ENCODE data around the gene GALNTL6.

The GALNTL6 gene

GRCh38 chr4:172521680-172522079 lies 708.5 kb downstream of the GALNTL6 start:
- DNase-seq (ENCODE audit: low read depth in 1 of 2, low spot score in 1 of 2) = no peak

GRCh38 chr4:172543249-172543648 lies 730.0 kb downstream of the GALNTL6 start:
- DNase-seq (ENCODE audit: low read depth in 1 of 2, low spot score in 1 of 2) = no peak

- DNase-seq (ENCODE audit: low read depth in 1 of 2, low spot score in 1 of 2) = no peak
These were observed 733.6 kb downstream of the GALNTL6 start for GRCh38 chr4:172546782-172547181.

- DNase-seq (ENCODE audit: low read depth in 1 of 2, low spot score in 1 of 2) = no peak
These were observed 734.5 kb downstream of the GALNTL6 start for GRCh38 chr4:172547724-172548123.

GRCh38 chr4:172553216-172553615 lies 740.0 kb downstream of the GALNTL6 start:
- DNase-seq (ENCODE audit: low read depth in 1 of 2, low spot score in 1 of 2) = no peak

GRCh38 chr4:172554588-172554987 lies 741.4 kb downstream of the GALNTL6 start:
- DNase-seq (ENCODE audit: low read depth in 1 of 2, low spot score in 1 of 2) = no peak

GRCh38 chr4:172555725-172556124 lies 742.5 kb downstream of the GALNTL6 start:
- DNase-seq (ENCODE audit: low read depth in 1 of 2, low spot score in 1 of 2) = no peak

GRCh38 chr4:172573899-172574298 lies 760.7 kb downstream of the GALNTL6 start:
- DNase-seq (ENCODE audit: low read depth in 1 of 2, low spot score in 1 of 2) = no peak

GRCh38 chr4:172578712-172579111 lies 765.5 kb downstream of the GALNTL6 start:
- DNase-seq (ENCODE audit: low read depth in 1 of 2, low spot score in 1 of 2) = no peak

- no peak for DNase-seq (ENCODE audit: low read depth in 1 of 2, low spot score in 1 of 2)
These were observed 771.6 kb downstream of the GALNTL6 start for GRCh38 chr4:172584816-172585215.

GRCh38 chr4:172596206-172596605 lies 783.0 kb downstream of the GALNTL6 start:
- DNase-seq (ENCODE audit: low read depth in 1 of 2, low spot score in 1 of 2) = no peak

GRCh38 chr4:172599554-172599953 lies 786.4 kb downstream of the GALNTL6 start:
- DNase-seq (ENCODE audit: low read depth in 1 of 2, low spot score in 1 of 2) = no peak

GRCh38 chr4:172601195-172601594 lies 788.0 kb downstream of the GALNTL6 start:
- DNase-seq (ENCODE audit: low read depth in 1 of 2, low spot score in 1 of 2) = no peak

GRCh38 chr4:172619218-172619617 lies 806.0 kb downstream of the GALNTL6 start:
- DNase-seq (ENCODE audit: low read depth in 1 of 2, low spot score in 1 of 2) = no peak

GRCh38 chr4:172619798-172620197 lies 806.6 kb downstream of the GALNTL6 start:
- no peak for DNase-seq (ENCODE audit: low read depth in 1 of 2, low spot score in 1 of 2)

GRCh38 chr4:172628263-172628662 lies 815.1 kb downstream of the GALNTL6 start:
- DNase-seq (ENCODE audit: low read depth in 1 of 2, low spot score in 1 of 2) = no peak

- DNase-seq (ENCODE audit: low read depth in 1 of 2, low spot score in 1 of 2) = no peak
These were observed 817.1 kb downstream of the GALNTL6 start for GRCh38 chr4:172630280-172630679.

- no peak for DNase-seq (ENCODE audit: low read depth in 1 of 2, low spot score in 1 of 2)
These were observed 818.6 kb downstream of the GALNTL6 start for GRCh38 chr4:172631832-172632231.

- DNase-seq (ENCODE audit: low read depth in 1 of 2, low spot score in 1 of 2) = no peak
These were observed 835.3 kb downstream of the GALNTL6 start for GRCh38 chr4:172648471-172648870.

- no peak for DNase-seq (ENCODE audit: low read depth in 1 of 2, low spot score in 1 of 2)
These were observed 835.9 kb downstream of the GALNTL6 start for GRCh38 chr4:172649143-172649542.

GRCh38 chr4:172650758-172651530 lies 837.7 kb downstream of the GALNTL6 start:
- DNase-seq (ENCODE audit: low read depth in 1 of 2, low spot score in 1 of 2) = no peak

GRCh38 chr4:172651961-172652360 lies 838.8 kb downstream of the GALNTL6 start:
- no peak for DNase-seq (ENCODE audit: low read depth in 1 of 2, low spot score in 1 of 2)

GRCh38 chr4:172652369-172652768 lies 839.2 kb downstream of the GALNTL6 start:
- DNase-seq (ENCODE audit: low read depth in 1 of 2, low spot score in 1 of 2) = no peak
